Liver (tissue), 9 donors: ENCODE results near the gene CYP11A1. TPM values are rescaled to one million over a fixed set of nuclear protein-coding genes. Genes with fewer than 3 reads are reported as not detected.

Experiments
- DNase-seq: peaks from one replicate; pipeline ENCODE4 v3.0.0-alpha.2; 2017; ENCODE audit warnings: low spot score
- H3K27ac ChIP-seq, 2 donors: one replicate each; pipeline ENCODE4 v1.7.0; 2013; ENCODE audit warnings: inconsistent platforms in 2 of 2, low read length in 2 of 2, control low read depth in 1 of 2, low read depth in 1 of 2, mild to moderate bottlenecking in 1 of 2
- H3K27me3 ChIP-seq, 4 donors: one replicate each; pipeline versions ENCODE4 v1.6.1 to v1.7.0; 2013; ENCODE audit warnings: low read length in 3 of 4, inconsistent platforms in 1 of 4, mild to moderate bottlenecking in 1 of 4, moderate library complexity in 1 of 4; ENCODE audit not compliant: control insufficient read depth in 4 of 4, insufficient read depth in 4 of 4
- H3K36me3 ChIP-seq, 4 donors: one replicate each; pipeline versions ENCODE4 v1.6.1 to v1.7.0; 2013; ENCODE audit warnings: low read length in 3 of 4, mild to moderate bottlenecking in 3 of 4, low read depth in 1 of 4, moderate library complexity in 1 of 4; ENCODE audit not compliant: control insufficient read depth in 4 of 4, insufficient read depth in 3 of 4
- H3K4me1 ChIP-seq, 4 donors: one replicate each; pipeline versions ENCODE4 v1.6.1 to v1.7.0; 2013; ENCODE audit warnings: low read length in 3 of 4, mild to moderate bottlenecking in 3 of 4, moderate library complexity in 1 of 4; ENCODE audit not compliant: control insufficient read depth in 4 of 4, insufficient read depth in 4 of 4
- H3K4me3 ChIP-seq, 3 donors: one replicate each; pipeline versions ENCODE4 v1.6.1 to v1.7.0; 2013; ENCODE audit warnings: low read length in 3 of 3, control low read depth in 1 of 3, low read depth in 1 of 3, mild to moderate bottlenecking in 1 of 3
- H3K9ac ChIP-seq, 2 donors: one replicate each; pipeline ENCODE4 v1.7.0; 2013; ENCODE audit warnings: low read length in 2 of 2, mild to moderate bottlenecking in 2 of 2, moderate library complexity in 2 of 2, control low read depth in 1 of 2, low read depth in 1 of 2
- H3K9me3 ChIP-seq, 4 donors: one replicate each; pipeline versions ENCODE4 v1.6.1 to v1.7.0; 2013; ENCODE audit warnings: low read length in 3 of 4; ENCODE audit not compliant: control insufficient read depth in 4 of 4
- EGR1 ChIP-seq, 2 donors: IDR thresholded peaks; 2 replicates each; pipeline ENCODE4 v1.6.1; 2016 to 2018; ENCODE audit warnings: antibody characterized with exemption in 2 of 2, low read depth in 2 of 2
- FOXA2 ChIP-seq: IDR thresholded peaks from 2 replicates; pipeline ENCODE4 v1.6.1; 2016; ENCODE audit warnings: antibody characterized with exemption
- GABPA ChIP-seq, 2 donors: IDR thresholded peaks in 1 of 2; conservative IDR thresholded peaks in 1 of 2; 2 replicates each; pipeline ENCODE4 v1.6.1; 2016; ENCODE audit warnings: antibody characterized with exemption in 2 of 2, mild to moderate bottlenecking in 1 of 2, moderate library complexity in 1 of 2
- HNF4A ChIP-seq, 2 donors: conservative IDR thresholded peaks; 2 replicates each; pipeline ENCODE4 v1.6.1; 2016; ENCODE audit warnings: antibody characterized with exemption in 2 of 2, mild to moderate bottlenecking in 2 of 2
- HNF4G ChIP-seq: IDR thresholded peaks from 2 replicates; pipeline ENCODE4 v1.6.1; 2016; ENCODE audit warnings: antibody characterized with exemption
- JUND ChIP-seq, 2 donors: IDR thresholded peaks; 2 replicates each; pipeline ENCODE4 v1.6.1; 2016; ENCODE audit warnings: antibody characterized with exemption in 2 of 2
- RXRA ChIP-seq, 2 donors: IDR thresholded peaks; 2 replicates each; pipeline ENCODE4 v1.6.1; 2017 to 2018; ENCODE audit warnings: antibody characterized with exemption in 2 of 2, mild to moderate bottlenecking in 1 of 2
- TAF1 ChIP-seq: conservative IDR thresholded peaks from 2 replicates; pipeline ENCODE4 v1.6.1; 2016; ENCODE audit warnings: antibody characterized with exemption, mild to moderate bottlenecking
- YY1 ChIP-seq: IDR thresholded peaks from 2 replicates; pipeline ENCODE4 v1.6.1; 2016; ENCODE audit warnings: antibody characterized with exemption, mild to moderate bottlenecking
- WGBS: extraction: QIAGEN DNeasy Blood & Tissue Kit; methylation state at CpG from one replicate; pipeline ENCODE4 v1.1.7; 2013; 5-methylcytosine and 5-hydroxymethylcytosine counted together
- polyA plus RNA-seq, 2 donors: library from polyadenylated mRNA; stranded (reverse) in 1 of 2; unstranded in 1 of 2; fragments of 200-250 nt in 1 of 2; fragments of >200 nt in 1 of 2; fragmentation: Nextera tagmentation in 1 of 2; extraction: Ambion mirVana in 1 of 2; gene quantifications; one replicate each; pipeline versions ENCODE4 v1.2.1 to v1.2.3, GENCODE V29; 2013 to 2015
- total RNA-seq, 2 donors: library from RNA; depleted of rRNA; stranded (reverse); fragments of >200 nt; gene quantifications; one replicate each; pipeline ENCODE4 v1.2.3, GENCODE V29; 2014
- TF ChIP-seq, protein P1 (sequence below): IDR thresholded peaks from 2 replicates; pipeline ENCODE4 v1.6.1; 2016; ENCODE audit warnings: antibody characterized with exemption
- TF ChIP-seq, protein P2 (sequence below): IDR thresholded peaks from 2 replicates; pipeline ENCODE4 v1.6.1; 2016; ENCODE audit warnings: antibody characterized with exemption
- TF ChIP-seq, protein P3 (sequence below): IDR thresholded peaks from 2 replicates; pipeline ENCODE4 v1.6.1; 2016; ENCODE audit warnings: antibody characterized with exemption
- TF ChIP-seq, protein P4 (sequence below): fragments of 150-350 bp; IDR thresholded peaks from 2 replicates; pipeline ENCODE4 v1.5.1; 2017; ENCODE audit warnings: improper control_type of control experiment, low read depth, low read length; ENCODE audit not compliant: missing input control
- TF ChIP-seq, protein P5 (sequence below): IDR thresholded peaks from 2 replicates; pipeline ENCODE4 v1.6.1; 2016; ENCODE audit warnings: antibody characterized with exemption, mild to moderate bottlenecking
- donor health status: healthy.
- donor health status: healthy.
- donor health status: healthy.
- donor health status: healthy.
- donor health status: healthy.

The CYP11A1 gene
- total and polyA plus RNA-seq, 4 donors, result 0.47 to 2.3 (median 1.9) TPM

DNA sequence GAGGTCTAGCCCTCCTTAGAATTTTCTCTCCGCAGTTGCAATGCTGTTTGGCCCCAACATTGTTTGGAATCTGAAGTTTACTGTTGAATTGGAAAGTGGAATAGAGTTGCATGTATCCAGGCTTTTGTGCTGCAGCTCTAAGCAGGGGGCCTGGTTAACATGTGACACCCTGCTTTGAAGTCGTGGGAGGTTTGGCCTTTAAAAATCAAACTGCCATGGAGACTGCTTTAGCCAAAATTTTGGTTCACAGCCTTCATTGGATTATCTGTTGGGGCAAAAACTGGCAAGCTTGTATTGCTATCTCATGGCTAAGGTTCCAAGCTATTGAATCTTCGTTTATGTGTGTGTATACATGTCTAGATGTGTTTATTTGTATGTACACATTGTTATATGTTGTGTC is 15.8 kb downstream of the CYP11A1 start:
- DNase-seq, result no peak
- no peak overlapping the region for H3K4me3 ChIP-seq
- H3K27me3 ChIP-seq, result no peaks in the 10 kb centered on the region
- H3K27ac ChIP-seq, result no peak overlapping the region
- whole genome bisulfite sequencing, result 55% methylated on average over 3 of the region's 3 CpGs
- H3K4me1 ChIP-seq, result no peaks in the 10 kb centered on the region
- TF ChIP-seq RXRA (IDR thresholded peaks at IDR 0.05) (no peak), HNF4G (no peak), FOXA2 (no peak), YY1 (no peak), TAF1 (no peak), GABPA (IDR thresholded peaks at IDR 0.05 in 1 of 2, conservative IDR thresholded peaks at IDR 0.05 in 1 of 2) (no peak), EGR1 (IDR thresholded peaks at IDR 0.05; ENCODE audit: low read depth in 2 of 2) (no peak), HNF4A (conservative IDR thresholded peaks at IDR 0.05) (no peak), JUND (IDR thresholded peaks at IDR 0.05) (no peak)
- TF ChIP-seq, protein P1, sequence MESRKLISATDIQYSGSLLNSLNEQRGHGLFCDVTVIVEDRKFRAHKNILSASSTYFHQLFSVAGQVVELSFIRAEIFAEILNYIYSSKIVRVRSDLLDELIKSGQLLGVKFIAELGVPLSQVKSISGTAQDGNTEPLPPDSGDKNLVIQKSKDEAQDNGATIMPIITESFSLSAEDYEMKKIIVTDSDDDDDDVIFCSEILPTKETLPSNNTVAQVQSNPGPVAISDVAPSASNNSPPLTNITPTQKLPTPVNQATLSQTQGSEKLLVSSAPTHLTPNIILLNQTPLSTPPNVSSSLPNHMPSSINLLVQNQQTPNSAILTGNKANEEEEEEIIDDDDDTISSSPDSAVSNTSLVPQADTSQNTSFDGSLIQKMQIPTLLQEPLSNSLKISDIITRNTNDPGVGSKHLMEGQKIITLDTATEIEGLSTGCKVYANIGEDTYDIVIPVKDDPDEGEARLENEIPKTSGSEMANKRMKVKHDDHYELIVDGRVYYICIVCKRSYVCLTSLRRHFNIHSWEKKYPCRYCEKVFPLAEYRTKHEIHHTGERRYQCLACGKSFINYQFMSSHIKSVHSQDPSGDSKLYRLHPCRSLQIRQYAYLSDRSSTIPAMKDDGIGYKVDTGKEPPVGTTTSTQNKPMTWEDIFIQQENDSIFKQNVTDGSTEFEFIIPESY, result no peak
- TF ChIP-seq, protein P2, sequence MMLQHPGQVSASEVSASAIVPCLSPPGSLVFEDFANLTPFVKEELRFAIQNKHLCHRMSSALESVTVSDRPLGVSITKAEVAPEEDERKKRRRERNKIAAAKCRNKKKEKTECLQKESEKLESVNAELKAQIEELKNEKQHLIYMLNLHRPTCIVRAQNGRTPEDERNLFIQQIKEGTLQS, result no peak
- TF ChIP-seq, protein P3, sequence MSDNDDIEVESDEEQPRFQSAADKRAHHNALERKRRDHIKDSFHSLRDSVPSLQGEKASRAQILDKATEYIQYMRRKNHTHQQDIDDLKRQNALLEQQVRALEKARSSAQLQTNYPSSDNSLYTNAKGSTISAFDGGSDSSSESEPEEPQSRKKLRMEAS, result no peak
- TF ChIP-seq, protein P4, sequence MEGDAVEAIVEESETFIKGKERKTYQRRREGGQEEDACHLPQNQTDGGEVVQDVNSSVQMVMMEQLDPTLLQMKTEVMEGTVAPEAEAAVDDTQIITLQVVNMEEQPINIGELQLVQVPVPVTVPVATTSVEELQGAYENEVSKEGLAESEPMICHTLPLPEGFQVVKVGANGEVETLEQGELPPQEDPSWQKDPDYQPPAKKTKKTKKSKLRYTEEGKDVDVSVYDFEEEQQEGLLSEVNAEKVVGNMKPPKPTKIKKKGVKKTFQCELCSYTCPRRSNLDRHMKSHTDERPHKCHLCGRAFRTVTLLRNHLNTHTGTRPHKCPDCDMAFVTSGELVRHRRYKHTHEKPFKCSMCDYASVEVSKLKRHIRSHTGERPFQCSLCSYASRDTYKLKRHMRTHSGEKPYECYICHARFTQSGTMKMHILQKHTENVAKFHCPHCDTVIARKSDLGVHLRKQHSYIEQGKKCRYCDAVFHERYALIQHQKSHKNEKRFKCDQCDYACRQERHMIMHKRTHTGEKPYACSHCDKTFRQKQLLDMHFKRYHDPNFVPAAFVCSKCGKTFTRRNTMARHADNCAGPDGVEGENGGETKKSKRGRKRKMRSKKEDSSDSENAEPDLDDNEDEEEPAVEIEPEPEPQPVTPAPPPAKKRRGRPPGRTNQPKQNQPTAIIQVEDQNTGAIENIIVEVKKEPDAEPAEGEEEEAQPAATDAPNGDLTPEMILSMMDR, result no peak
- TF ChIP-seq, protein P5, sequence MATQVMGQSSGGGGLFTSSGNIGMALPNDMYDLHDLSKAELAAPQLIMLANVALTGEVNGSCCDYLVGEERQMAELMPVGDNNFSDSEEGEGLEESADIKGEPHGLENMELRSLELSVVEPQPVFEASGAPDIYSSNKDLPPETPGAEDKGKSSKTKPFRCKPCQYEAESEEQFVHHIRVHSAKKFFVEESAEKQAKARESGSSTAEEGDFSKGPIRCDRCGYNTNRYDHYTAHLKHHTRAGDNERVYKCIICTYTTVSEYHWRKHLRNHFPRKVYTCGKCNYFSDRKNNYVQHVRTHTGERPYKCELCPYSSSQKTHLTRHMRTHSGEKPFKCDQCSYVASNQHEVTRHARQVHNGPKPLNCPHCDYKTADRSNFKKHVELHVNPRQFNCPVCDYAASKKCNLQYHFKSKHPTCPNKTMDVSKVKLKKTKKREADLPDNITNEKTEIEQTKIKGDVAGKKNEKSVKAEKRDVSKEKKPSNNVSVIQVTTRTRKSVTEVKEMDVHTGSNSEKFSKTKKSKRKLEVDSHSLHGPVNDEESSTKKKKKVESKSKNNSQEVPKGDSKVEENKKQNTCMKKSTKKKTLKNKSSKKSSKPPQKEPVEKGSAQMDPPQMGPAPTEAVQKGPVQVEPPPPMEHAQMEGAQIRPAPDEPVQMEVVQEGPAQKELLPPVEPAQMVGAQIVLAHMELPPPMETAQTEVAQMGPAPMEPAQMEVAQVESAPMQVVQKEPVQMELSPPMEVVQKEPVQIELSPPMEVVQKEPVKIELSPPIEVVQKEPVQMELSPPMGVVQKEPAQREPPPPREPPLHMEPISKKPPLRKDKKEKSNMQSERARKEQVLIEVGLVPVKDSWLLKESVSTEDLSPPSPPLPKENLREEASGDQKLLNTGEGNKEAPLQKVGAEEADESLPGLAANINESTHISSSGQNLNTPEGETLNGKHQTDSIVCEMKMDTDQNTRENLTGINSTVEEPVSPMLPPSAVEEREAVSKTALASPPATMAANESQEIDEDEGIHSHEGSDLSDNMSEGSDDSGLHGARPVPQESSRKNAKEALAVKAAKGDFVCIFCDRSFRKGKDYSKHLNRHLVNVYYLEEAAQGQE, result no peak
- H3K9ac ChIP-seq, result no peak overlapping the region
- no peaks in the 10 kb centered on the region for H3K36me3 ChIP-seq
- H3K9me3 ChIP-seq, result no peaks in the 10 kb centered on the region
